HEK293 (cell line): ENCODE data around the gene ITPR2.
A peak's percentile ranks its signal among the peaks of the same experiment; 100 is the strongest.

Experiments
- IKZF3 ChIP-seq: fragments of 450-650 bp; IDR thresholded peaks from 2 replicates; pipeline ENCODE4 v1.5.0; 2018; ENCODE audit warnings: missing biosample characterization, mild to moderate bottlenecking, missing genetic modification characterization, moderate library complexity
- PATZ1 ChIP-seq: fragments of 450-650 bp; formaldehyde crosslinking; IDR thresholded peaks from 2 replicates; pipeline ENCODE4 v1.5.1; 2016; ENCODE audit warnings: missing biosample characterization, missing genetic modification characterization
- PRDM4 ChIP-seq: fragments of 450-650 bp; formaldehyde crosslinking; IDR thresholded peaks from 2 replicates; pipeline ENCODE4 v1.5.1; 2017; ENCODE audit warnings: missing biosample characterization, missing genetic modification characterization
- PRDM6 ChIP-seq: fragments of 450-650 bp; formaldehyde crosslinking; IDR thresholded peaks from 2 replicates; pipeline ENCODE4 v1.5.1; 2017; ENCODE audit warnings: missing biosample characterization, missing genetic modification characterization
- SP2 ChIP-seq: fragments of 450-650 bp; formaldehyde crosslinking; IDR thresholded peaks from 2 replicates; pipeline ENCODE4 v1.5.1; 2016; ENCODE audit warnings: missing biosample characterization, missing genetic modification characterization
- TRIM28 ChIP-seq: IDR thresholded peaks from 2 replicates; pipeline ENCODE4 v1.6.1; 2011; ENCODE audit warnings: low read length, control low read depth, borderline replicate concordance
- ZBTB21 ChIP-seq: fragments of 450-650 bp; formaldehyde crosslinking; IDR thresholded peaks from 2 replicates; pipeline ENCODE4 v1.5.1; 2017; ENCODE audit warnings: missing biosample characterization, missing genetic modification characterization
- ZNF114 ChIP-seq: fragments of 450-650 bp; formaldehyde crosslinking; IDR thresholded peaks from 2 replicates; pipeline ENCODE4 v1.5.0; 2017; ENCODE audit warnings: missing biosample characterization, missing genetic modification characterization
- ZNF157 ChIP-seq: fragments of 450-650 bp; formaldehyde crosslinking; IDR thresholded peaks from 2 replicates; pipeline ENCODE4 v1.5.1; 2016; ENCODE audit warnings: missing biosample characterization, missing genetic modification characterization
- ZNF18 ChIP-seq: fragments of 450-650 bp; formaldehyde crosslinking; IDR thresholded peaks from 2 replicates; pipeline ENCODE4 v1.5.1; 2016; ENCODE audit warnings: missing biosample characterization, missing genetic modification characterization
- ZNF341 ChIP-seq: fragments of 450-650 bp; formaldehyde crosslinking; IDR thresholded peaks from 2 replicates; pipeline ENCODE4; 2016; ENCODE audit warnings: low read depth, missing biosample characterization, missing genetic modification characterization
- ZNF398 ChIP-seq: fragments of 450-650 bp; formaldehyde crosslinking; IDR thresholded peaks from 2 replicates; pipeline ENCODE4 v1.5.1; 2017; ENCODE audit warnings: missing biosample characterization, missing genetic modification characterization
- ZNF514 ChIP-seq: fragments of 450-650 bp; formaldehyde crosslinking; IDR thresholded peaks from 2 replicates; pipeline ENCODE4 v1.5.1; 2016; ENCODE audit warnings: missing biosample characterization, missing genetic modification characterization
- ZNF518A ChIP-seq: fragments of 450-650 bp; formaldehyde crosslinking; conservative IDR thresholded peaks from 2 replicates; pipeline ENCODE4 v1.5.1; 2016; ENCODE audit warnings: low read depth, missing biosample characterization, missing genetic modification characterization
- ZNF544 ChIP-seq: fragments of 450-650 bp; formaldehyde crosslinking; IDR thresholded peaks from 2 replicates; pipeline ENCODE4 v1.5.0; 2017; ENCODE audit warnings: missing biosample characterization, missing genetic modification characterization
- ZNF548 ChIP-seq: fragments of 450-650 bp; formaldehyde crosslinking; IDR thresholded peaks from 2 replicates; pipeline ENCODE4 v1.5.1; 2016; ENCODE audit warnings: missing biosample characterization, missing genetic modification characterization
- ZNF610 ChIP-seq: fragments of 450-650 bp; formaldehyde crosslinking; IDR thresholded peaks from 2 replicates; pipeline ENCODE4 v1.5.1; 2016; ENCODE audit warnings: missing biosample characterization, missing genetic modification characterization, borderline replicate concordance
- ZNF747 ChIP-seq: fragments of 450-650 bp; formaldehyde crosslinking; IDR thresholded peaks from 2 replicates; pipeline ENCODE4 v1.5.1; 2016; ENCODE audit warnings: missing biosample characterization, missing genetic modification characterization
- ZSCAN23 ChIP-seq: fragments of 450-650 bp; formaldehyde crosslinking; IDR thresholded peaks from 2 replicates; pipeline ENCODE4 v1.5.1; 2016; ENCODE audit warnings: missing biosample characterization, missing genetic modification characterization
- ZSCAN30 ChIP-seq: fragments of 450-650 bp; IDR thresholded peaks from 2 replicates; pipeline ENCODE4 v1.5.1; 2018; ENCODE audit warnings: missing biosample characterization, mild to moderate bottlenecking, missing genetic modification characterization, moderate library complexity

ITPR2 gene

GRCh38 chr12:26572137-26572536 lies 260.9 kb downstream of the ITPR2 start (continued):
- no peak for TF ChIP-seq ZNF341 (tag by site-specific recombination)
- 0 out of 2 replicates have a peak, but pooled peaks have one; percentile 33 for TF ChIP-seq ZSCAN30 (tag by site-specific recombination)
- no peak for TF ChIP-seq IKZF3
- TF ChIP-seq ZNF544 (tag by site-specific recombination): no peak
- 0 out of 2 replicates have a peak, but pooled peaks have one; percentile 8 for TF ChIP-seq PRDM6 (tag by site-specific recombination)
- no peak for TF ChIP-seq ZNF18 (tag by site-specific recombination)
- no peak for TF ChIP-seq TRIM28
- TF ChIP-seq ZNF398 (tag by site-specific recombination): no peak
- no peak for TF ChIP-seq ZSCAN23
- TF ChIP-seq SP2 (tag by site-specific recombination): no peak
- no peak for TF ChIP-seq ZNF114 (tag by site-specific recombination)
- TF ChIP-seq ZNF610: no peak
- TF ChIP-seq PATZ1 (tag by site-specific recombination): no peak
- no peak for TF ChIP-seq PRDM4
- TF ChIP-seq ZNF548 (tag by site-specific recombination): no peak
- TF ChIP-seq ZNF518A (tag by site-specific recombination): no peak
- no peak for TF ChIP-seq ZNF747
- no peak for TF ChIP-seq ZNF514 (tag by site-specific recombination)
- no peak for TF ChIP-seq ZNF157 (tag by site-specific recombination)
- no peak for TF ChIP-seq ZBTB21 (tag by site-specific recombination)
- TF ChIP-seq, all 188 proteins: peak for 9
